ENCODE results near the gene DOCK4. TPM values are rescaled to one million over a fixed set of nuclear protein-coding genes. Genes with fewer than 3 reads are reported as not detected.

The DOCK4 gene
- total RNA-seq, 1 experiment from 2014 or later: 4.9 TPM

DNA sequence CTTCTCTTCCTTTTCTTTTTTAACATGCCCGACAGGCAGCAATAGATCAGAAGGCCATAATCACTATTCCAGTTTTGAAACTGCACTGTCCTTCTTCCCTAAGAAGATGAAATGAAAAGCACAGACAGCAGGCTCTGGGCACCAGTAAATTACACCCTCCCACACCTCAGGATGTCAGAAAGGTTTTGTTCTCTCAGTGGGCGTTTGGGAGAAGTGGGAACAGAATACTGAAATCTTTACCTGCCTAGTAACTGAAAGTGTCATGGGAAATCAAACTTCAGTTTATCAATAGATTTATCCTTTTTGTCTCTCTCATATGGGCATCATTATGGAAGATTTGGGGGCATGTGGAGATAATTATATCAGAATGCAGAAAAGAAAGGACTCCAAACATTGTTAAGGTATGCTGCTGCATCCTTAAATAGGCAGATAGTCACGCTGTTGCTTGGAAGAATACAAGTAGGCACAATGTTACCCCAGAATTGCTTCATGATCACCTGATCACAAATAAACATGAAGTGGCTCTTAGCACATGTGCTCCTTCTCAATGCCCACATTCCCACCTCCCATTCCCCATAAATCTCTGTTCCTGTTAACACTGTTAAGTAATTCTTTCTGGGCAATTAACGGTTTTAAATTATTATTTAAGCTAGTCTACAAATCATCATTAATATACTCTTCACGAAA, 113.3 kb downstream of the DOCK4 start:
- H3K27ac Mint-ChIP-seq: no peak overlapping the region
- H4K8ac ChIP-seq (replicated peaks; ENCODE audit: insufficient read length, low read depth, low read length): no peak overlapping the region
- no peak overlapping the region for H3K4me2 ChIP-seq (ENCODE audit: insufficient read depth, insufficient read length, low read length)
- H3K4me3 Mint-ChIP-seq: no peak overlapping the region
- H4K91ac ChIP-seq (ENCODE audit: insufficient read length, low read depth, low read length): no peak overlapping the region
- H3K23me2 ChIP-seq (ENCODE audit: insufficient read length, low read depth, low read length, poor library complexity, severe bottlenecking): no peaks in the 10 kb centered on the region
- H3K18ac ChIP-seq (ENCODE audit: insufficient read length, low read depth, low read length): no peak overlapping the region
- H4K20me1 ChIP-seq (ENCODE audit: control insufficient read depth, insufficient read depth, insufficient read length): no peaks in the 10 kb centered on the region
- no peak overlapping the region for H2BK5ac ChIP-seq (ENCODE audit: insufficient read length, low read length)
- H3T11ph ChIP-seq (ENCODE audit: low read length): no peak overlapping the region
- H3K27me3 Mint-ChIP-seq (ENCODE audit: low read depth): no peaks in the 10 kb centered on the region
- H3K14ac ChIP-seq (ENCODE audit: insufficient read depth, low read length): no peak overlapping the region
- no peak overlapping the region for H2BK120ac ChIP-seq (ENCODE audit: low read depth, low read length, poor library complexity, severe bottlenecking)
- H3K9me3 ChIP-seq (ENCODE audit: control insufficient read depth, low read depth, low read length): no peaks in the 10 kb centered on the region
- H3K4me1 ChIP-seq (ENCODE audit: insufficient read depth, low read length): peaks cover 2% of the 10 kb centered on the region; the same call in 1 of the 2 replicates
- no peak overlapping the region for H3K9ac ChIP-seq (ENCODE audit: extremely low read depth, insufficient read length, low read length)
- peaks cover 0 to 3% of the 10 kb centered on the region in 2 experiments; a peak in 3 of 5 replicates for H3K9me3 Mint-ChIP-seq
- peaks cover 1% of the 10 kb centered on the region for H3K79me1 ChIP-seq (ENCODE audit: insufficient read depth, low read depth, low read length, poor library complexity, severe bottlenecking)
- peaks cover 4% of the 10 kb centered on the region; the same call in 1 of the 2 replicates for H3K79me2 ChIP-seq (ENCODE audit: insufficient read depth, low read length)
- peaks cover 0 to 10% of the 10 kb centered on the region in 2 experiments; a peak in 2 of 4 replicates for H3K4me1 Mint-ChIP-seq
- H3K36me3 Mint-ChIP-seq (ENCODE audit: insufficient read depth in 1 of 3, low read depth in 3 of 3): peaks cover 0 to 2% (median 0%) of the 10 kb centered on the region in 3 experiments; a peak in 1 of 7 replicates
- H2AK5ac ChIP-seq (ENCODE audit: insufficient read length, low read length): no peak overlapping the region
- no peak overlapping the region for H3K27ac ChIP-seq (ENCODE audit: insufficient read length, low read depth, low read length)
- H3K4ac ChIP-seq (ENCODE audit: low read depth, low read length): no peak overlapping the region
- H3K23ac ChIP-seq (ENCODE audit: insufficient read length, low read depth, low read length): no peak overlapping the region
- WGBS (ENCODE audit: extremely low coverage, insufficient read length, low lambda C conversion rate): 100% methylated on average over 2 of the region's 5 CpGs
- TF ChIP-seq, protein P1, sequence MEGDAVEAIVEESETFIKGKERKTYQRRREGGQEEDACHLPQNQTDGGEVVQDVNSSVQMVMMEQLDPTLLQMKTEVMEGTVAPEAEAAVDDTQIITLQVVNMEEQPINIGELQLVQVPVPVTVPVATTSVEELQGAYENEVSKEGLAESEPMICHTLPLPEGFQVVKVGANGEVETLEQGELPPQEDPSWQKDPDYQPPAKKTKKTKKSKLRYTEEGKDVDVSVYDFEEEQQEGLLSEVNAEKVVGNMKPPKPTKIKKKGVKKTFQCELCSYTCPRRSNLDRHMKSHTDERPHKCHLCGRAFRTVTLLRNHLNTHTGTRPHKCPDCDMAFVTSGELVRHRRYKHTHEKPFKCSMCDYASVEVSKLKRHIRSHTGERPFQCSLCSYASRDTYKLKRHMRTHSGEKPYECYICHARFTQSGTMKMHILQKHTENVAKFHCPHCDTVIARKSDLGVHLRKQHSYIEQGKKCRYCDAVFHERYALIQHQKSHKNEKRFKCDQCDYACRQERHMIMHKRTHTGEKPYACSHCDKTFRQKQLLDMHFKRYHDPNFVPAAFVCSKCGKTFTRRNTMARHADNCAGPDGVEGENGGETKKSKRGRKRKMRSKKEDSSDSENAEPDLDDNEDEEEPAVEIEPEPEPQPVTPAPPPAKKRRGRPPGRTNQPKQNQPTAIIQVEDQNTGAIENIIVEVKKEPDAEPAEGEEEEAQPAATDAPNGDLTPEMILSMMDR (conservative IDR thresholded peaks at IDR 0.05): no peak
- no peak overlapping the region for H2BK15ac ChIP-seq (ENCODE audit: low read depth, low read length)
- H3K56ac ChIP-seq (ENCODE audit: insufficient read length, low read depth, low read length): no peak overlapping the region
- no peak overlapping the region for H2BK20ac ChIP-seq (ENCODE audit: low read depth, low read length, poor library complexity, severe bottlenecking)
- no peak overlapping the region for H2AFZ ChIP-seq (ENCODE audit: low read length)
- no peak overlapping the region for H2BK12ac ChIP-seq (ENCODE audit: insufficient read length, low read depth, low read length)
- no peaks in the 10 kb centered on the region for H3K27me3 ChIP-seq (ENCODE audit: insufficient read depth, low read length)
- H4K5ac ChIP-seq (ENCODE audit: insufficient read length, low read depth, low read length): no peak overlapping the region
- no peak for DNase-seq
